Measurements from ENCODE around the gene PRPSAP1.
"Not testable (repeated sequence)": the region's sequence is repeated elsewhere in the genome, so short reads cannot be mapped to it uniquely, and the experiment has no call there.

Gene PRPSAP1

GRCh38 chr17:76350463-76350862 is 3.3 kb downstream of the PRPSAP1 start:
- no peaks in the 10 kb centered on the region for H3K36me3 ChIP-seq (ENCODE audit: control insufficient read depth, insufficient read depth, low read length)
- H3K27me3 ChIP-seq (ENCODE audit: control insufficient read depth, insufficient read depth, low read length): no peaks in the 10 kb centered on the region
- no peaks in the 10 kb centered on the region for H3K9me3 ChIP-seq (ENCODE audit: control insufficient read depth, low read length)
- H3K9ac ChIP-seq (ENCODE audit: low read length): no peak overlapping the region
- H3K4me3 ChIP-seq (ENCODE audit: low read length): no peak overlapping the region
- no peaks in the 10 kb centered on the region for H3K4me1 ChIP-seq (ENCODE audit: control insufficient read depth, insufficient read depth, low read length)

- H3K9ac ChIP-seq (ENCODE audit: low read length); H3K36me3 ChIP-seq (ENCODE audit: control insufficient read depth, insufficient read depth, low read length); H3K4me3 ChIP-seq (ENCODE audit: low read length); H3K9me3 ChIP-seq (ENCODE audit: control insufficient read depth, low read length); H3K27me3 ChIP-seq (ENCODE audit: control insufficient read depth, insufficient read depth, low read length); H3K4me1 ChIP-seq (ENCODE audit: control insufficient read depth, insufficient read depth, low read length): not testable (repeated sequence)
These were observed 6.8 kb downstream of the PRPSAP1 start for GRCh38 chr17:76346936-76347335.

GRCh38 chr17:76345377-76345974 is 8.2 kb downstream of the PRPSAP1 start:
- Histone ChIP-seq H3K9ac (ENCODE audit: low read length) (no peak overlapping the region), H3K36me3 (ENCODE audit: control insufficient read depth, insufficient read depth, low read length) (no peaks in the 10 kb centered on the region), H3K4me3 (ENCODE audit: low read length) (no peak overlapping the region), H3K9me3 (ENCODE audit: control insufficient read depth, low read length) (no peaks in the 10 kb centered on the region), H3K4me1 (ENCODE audit: control insufficient read depth, insufficient read depth, low read length) (no peaks in the 10 kb centered on the region), H3K27me3 (ENCODE audit: control insufficient read depth, insufficient read depth, low read length) (no peaks in the 10 kb centered on the region)

- H3K27me3 ChIP-seq (ENCODE audit: control insufficient read depth, insufficient read depth, low read length): no peaks in the 10 kb centered on the region
- no peaks in the 10 kb centered on the region for H3K4me1 ChIP-seq (ENCODE audit: control insufficient read depth, insufficient read depth, low read length)
- no peak overlapping the region for H3K4me3 ChIP-seq (ENCODE audit: low read length)
- no peak overlapping the region for H3K9ac ChIP-seq (ENCODE audit: low read length)
- H3K9me3 ChIP-seq (ENCODE audit: control insufficient read depth, low read length): no peaks in the 10 kb centered on the region
- no peaks in the 10 kb centered on the region for H3K36me3 ChIP-seq (ENCODE audit: control insufficient read depth, insufficient read depth, low read length)
These were observed 10.6 kb downstream of the PRPSAP1 start for GRCh38 chr17:76343106-76343505.

- Histone ChIP-seq H3K9me3 (ENCODE audit: control insufficient read depth, low read length) (no peaks in the 10 kb centered on the region), H3K4me1 (ENCODE audit: control insufficient read depth, insufficient read depth, low read length) (no peaks in the 10 kb centered on the region), H3K27me3 (ENCODE audit: control insufficient read depth, insufficient read depth, low read length) (no peaks in the 10 kb centered on the region), H3K9ac (ENCODE audit: low read length) (no peak overlapping the region), H3K4me3 (ENCODE audit: low read length) (no peak overlapping the region), H3K36me3 (ENCODE audit: control insufficient read depth, insufficient read depth, low read length) (no peaks in the 10 kb centered on the region)
These were observed 12.4 kb downstream of the PRPSAP1 start for GRCh38 chr17:76341301-76341700.

GRCh38 chr17:76337413-76337777 is 16.3 kb downstream of the PRPSAP1 start:
- no peaks in the 10 kb centered on the region for H3K4me1 ChIP-seq (ENCODE audit: control insufficient read depth, insufficient read depth, low read length)
- H3K36me3 ChIP-seq (ENCODE audit: control insufficient read depth, insufficient read depth, low read length): no peaks in the 10 kb centered on the region
- H3K9me3 ChIP-seq (ENCODE audit: control insufficient read depth, low read length): no peaks in the 10 kb centered on the region
- no peak overlapping the region for H3K9ac ChIP-seq (ENCODE audit: low read length)
- H3K4me3 ChIP-seq (ENCODE audit: low read length): no peak overlapping the region
- H3K27me3 ChIP-seq (ENCODE audit: control insufficient read depth, insufficient read depth, low read length): no peaks in the 10 kb centered on the region

- no peaks in the 10 kb centered on the region for H3K4me1 ChIP-seq (ENCODE audit: control insufficient read depth, insufficient read depth, low read length)
- H3K27me3 ChIP-seq (ENCODE audit: control insufficient read depth, insufficient read depth, low read length): no peaks in the 10 kb centered on the region
- H3K9me3 ChIP-seq (ENCODE audit: control insufficient read depth, low read length): no peaks in the 10 kb centered on the region
- H3K9ac ChIP-seq (ENCODE audit: low read length): no peak overlapping the region
- no peaks in the 10 kb centered on the region for H3K36me3 ChIP-seq (ENCODE audit: control insufficient read depth, insufficient read depth, low read length)
- no peak overlapping the region for H3K4me3 ChIP-seq (ENCODE audit: low read length)
These were observed 16.8 kb downstream of the PRPSAP1 start for GRCh38 chr17:76336756-76337412.

- H3K4me1 ChIP-seq (ENCODE audit: control insufficient read depth, insufficient read depth, low read length): no peaks in the 10 kb centered on the region
- H3K9me3 ChIP-seq (ENCODE audit: control insufficient read depth, low read length): no peaks in the 10 kb centered on the region
- H3K9ac ChIP-seq (ENCODE audit: low read length): no peak overlapping the region
- H3K4me3 ChIP-seq (ENCODE audit: low read length): no peak overlapping the region
- no peaks in the 10 kb centered on the region for H3K36me3 ChIP-seq (ENCODE audit: control insufficient read depth, insufficient read depth, low read length)
- H3K27me3 ChIP-seq (ENCODE audit: control insufficient read depth, insufficient read depth, low read length): no peaks in the 10 kb centered on the region
These were observed 17.9 kb downstream of the PRPSAP1 start for GRCh38 chr17:76335716-76336381.

- Histone ChIP-seq H3K4me3 (ENCODE audit: low read length) (no peak overlapping the region), H3K36me3 (ENCODE audit: control insufficient read depth, insufficient read depth, low read length) (no peaks in the 10 kb centered on the region), H3K9me3 (ENCODE audit: control insufficient read depth, low read length) (no peaks in the 10 kb centered on the region), H3K27me3 (ENCODE audit: control insufficient read depth, insufficient read depth, low read length) (no peaks in the 10 kb centered on the region), H3K4me1 (ENCODE audit: control insufficient read depth, insufficient read depth, low read length) (no peaks in the 10 kb centered on the region), H3K9ac (ENCODE audit: low read length) (no peak overlapping the region)
These were observed 19.8 kb downstream of the PRPSAP1 start for GRCh38 chr17:76333673-76334505.

GRCh38 chr17:76331083-76331482 is 22.6 kb downstream of the PRPSAP1 start:
- no peak overlapping the region for H3K9ac ChIP-seq (ENCODE audit: low read length)
- H3K9me3 ChIP-seq (ENCODE audit: control insufficient read depth, low read length): no peaks in the 10 kb centered on the region
- no peak overlapping the region for H3K4me3 ChIP-seq (ENCODE audit: low read length)
- H3K4me1 ChIP-seq (ENCODE audit: control insufficient read depth, insufficient read depth, low read length): no peaks in the 10 kb centered on the region
- no peaks in the 10 kb centered on the region for H3K36me3 ChIP-seq (ENCODE audit: control insufficient read depth, insufficient read depth, low read length)
- no peaks in the 10 kb centered on the region for H3K27me3 ChIP-seq (ENCODE audit: control insufficient read depth, insufficient read depth, low read length)

GRCh38 chr17:76329664-76330063 is 24.1 kb downstream of the PRPSAP1 start:
- no peaks in the 10 kb centered on the region for H3K9me3 ChIP-seq (ENCODE audit: control insufficient read depth, low read length)
- no peaks in the 10 kb centered on the region for H3K4me1 ChIP-seq (ENCODE audit: control insufficient read depth, insufficient read depth, low read length)
- no peaks in the 10 kb centered on the region for H3K27me3 ChIP-seq (ENCODE audit: control insufficient read depth, insufficient read depth, low read length)
- no peak overlapping the region for H3K9ac ChIP-seq (ENCODE audit: low read length)
- no peak overlapping the region for H3K4me3 ChIP-seq (ENCODE audit: low read length)
- H3K36me3 ChIP-seq (ENCODE audit: control insufficient read depth, insufficient read depth, low read length): no peaks in the 10 kb centered on the region

- Histone ChIP-seq H3K4me1 (ENCODE audit: control insufficient read depth, insufficient read depth, low read length) (no peaks in the 10 kb centered on the region), H3K9ac (ENCODE audit: low read length) (no peak overlapping the region), H3K36me3 (ENCODE audit: control insufficient read depth, insufficient read depth, low read length) (no peaks in the 10 kb centered on the region), H3K9me3 (ENCODE audit: control insufficient read depth, low read length) (no peaks in the 10 kb centered on the region), H3K27me3 (ENCODE audit: control insufficient read depth, insufficient read depth, low read length) (no peaks in the 10 kb centered on the region), H3K4me3 (ENCODE audit: low read length) (no peak overlapping the region)
These were observed 26.0 kb downstream of the PRPSAP1 start for GRCh38 chr17:76327696-76328095.

Measured in mucosa of stomach (tissue), 1 donor.